ENCODE data around the gene XAB2. TPM values are rescaled to one million over a fixed set of nuclear protein-coding genes. Genes with fewer than 3 reads are reported as not detected.

XAB2 gene
- total RNA-seq, 4 donors from 2014 or later = 27.8 to 123 (median 57.3) TPM

DNA sequence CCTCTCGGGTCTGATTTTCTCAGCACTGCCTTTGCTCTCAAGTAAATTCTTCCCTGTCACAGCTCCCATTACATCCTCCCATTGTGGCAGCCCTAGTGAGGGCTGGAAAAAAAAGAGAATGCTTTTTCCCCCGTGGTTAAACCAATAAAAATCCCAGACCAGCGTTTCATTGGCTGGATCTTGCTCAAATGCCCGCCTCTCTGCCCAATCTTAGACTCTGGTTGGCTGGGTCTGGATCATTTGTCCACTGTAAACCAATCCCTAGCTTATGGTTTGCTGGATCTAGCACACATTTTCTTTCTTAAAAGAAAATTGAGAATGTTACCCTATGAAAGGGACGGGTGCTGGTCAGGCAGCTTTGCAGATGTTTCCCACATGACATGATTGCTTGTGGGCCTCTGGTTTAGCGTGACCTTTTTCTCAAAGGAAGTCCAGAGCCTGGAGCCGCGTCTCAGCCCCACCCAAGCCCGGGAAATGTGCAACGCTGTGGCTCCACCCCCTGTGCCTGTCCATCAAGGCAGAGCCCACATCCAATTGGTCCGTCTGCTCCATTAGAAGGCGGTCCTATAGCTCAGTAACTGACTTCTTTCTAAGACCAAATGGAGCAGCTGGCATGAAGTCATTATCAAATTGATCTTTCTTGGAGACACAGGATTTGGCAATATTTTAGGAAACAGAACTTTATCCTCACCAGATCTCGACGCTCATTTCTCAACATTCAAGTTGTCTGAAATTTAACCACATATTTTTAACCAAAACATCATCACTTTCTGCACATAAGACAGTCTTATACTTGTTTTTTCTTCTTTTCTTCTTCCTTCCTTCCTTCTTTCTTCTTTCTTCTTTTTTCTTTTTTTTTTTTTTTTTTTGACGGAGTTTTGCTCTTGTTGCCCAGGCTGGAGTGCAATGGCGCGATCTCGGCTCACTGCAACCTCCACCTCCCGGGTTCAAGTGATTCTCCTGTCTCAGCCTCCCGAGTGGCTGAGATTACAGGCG is 45.0 kb upstream of the XAB2 start:
- Histone ChIP-seq H3K27me3 (peaks cover 46% of the 10 kb centered on the region), H3K4me1 (peaks cover 0 to 3% (median 0%) of the 10 kb centered on the region in 4 donors), H3K9me3 (no peaks in the 10 kb centered on the region), H3K27ac (no peak overlapping the region), H3K4me3 (no peak overlapping the region), H3K36me3 (no peaks in the 10 kb centered on the region)
- 51 to 56% methylated on average over 5 to 21 of the region's 21 CpGs for WGBS, 2 donors (ENCODE audit: low coverage in 1 of 2)
- intact Hi-C loops (cut with DNase I; ENCODE audit: low total_unique reads) (no loop called here), in situ Hi-C loops (cut with MboI; ENCODE audit: low pct_ligation_motif_present in 1 of 4, low pct_unique_long_range_greater_than_20kb in 1 of 4, low sequenced_read_pairs in 3 of 4) (loop anchor here in 2 of 4 donors (25.0 kb wide), 2 partner anchors 138 to 312 kb away; no protein-coding TSS in a partner anchor)
- DNase-seq = peak; percentile 77
- TF ChIP-seq CTCF (IDR thresholded peaks at IDR 0.05) (no peak), POLR2AphosphoS5 (IDR thresholded peaks at IDR 0.05) (no peak), EP300 (IDR thresholded peaks at IDR 0.05; ENCODE audit: low read depth) (no peak), POLR2A (IDR thresholded peaks at IDR 0.05) (no peak)

DNA sequence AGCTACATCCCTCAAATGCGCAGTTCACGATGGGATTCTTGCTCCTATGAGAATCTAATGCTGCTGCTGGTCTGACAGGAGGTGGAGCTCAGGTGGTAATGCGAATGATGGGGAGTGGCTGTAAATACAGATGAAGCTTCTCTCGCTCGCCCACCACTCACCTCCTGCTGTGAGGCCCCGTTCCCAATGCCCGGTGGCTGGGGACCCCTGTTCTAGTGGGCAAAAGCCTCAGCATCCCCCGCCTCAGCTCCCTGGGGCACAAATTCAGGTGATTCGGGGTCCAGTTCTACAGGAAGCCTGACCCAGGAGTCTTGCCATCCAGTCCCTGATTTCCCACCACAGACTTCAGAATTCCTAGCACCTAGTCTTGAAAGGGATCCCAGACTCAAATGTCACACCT is 43.2 kb upstream of the XAB2 start:
- Histone ChIP-seq H3K27ac (no peak overlapping the region), H3K27me3 (peaks cover 43% of the 10 kb centered on the region), H3K4me3 (no peak overlapping the region), H3K9me3 (no peaks in the 10 kb centered on the region), H3K4me1 (peaks cover 0 to 3% (median 0%) of the 10 kb centered on the region in 4 donors), H3K36me3 (no peaks in the 10 kb centered on the region)
- 56% methylated on average over 9 of the region's 9 CpGs; no CpG with 5 or more reads in 1 of the 2 donors for WGBS, 2 donors (ENCODE audit: low coverage in 1 of 2)
- in situ Hi-C loops (cut with MboI; ENCODE audit: low pct_ligation_motif_present in 1 of 4, low pct_unique_long_range_greater_than_20kb in 1 of 4, low sequenced_read_pairs in 3 of 4) (loop anchor here in 2 of 4 donors (25.0 kb wide), 2 partner anchors 140 to 310 kb away; no protein-coding TSS in a partner anchor), intact Hi-C loops (cut with DNase I; ENCODE audit: low total_unique reads) (no loop called here)
- no peak for TF ChIP-seq POLR2A (IDR thresholded peaks at IDR 0.05)
- TF ChIP-seq POLR2AphosphoS5 (IDR thresholded peaks at IDR 0.05) = no peak
- TF ChIP-seq CTCF (IDR thresholded peaks at IDR 0.05) = no peak
- no peak for TF ChIP-seq EP300 (IDR thresholded peaks at IDR 0.05; ENCODE audit: low read depth)
- no peak for DNase-seq

GRCh38 chr19:7670790-7671189 is 41.4 kb upstream of the XAB2 start:
- in situ Hi-C loops (cut with MboI; ENCODE audit: low pct_ligation_motif_present in 1 of 4, low pct_unique_long_range_greater_than_20kb in 1 of 4, low sequenced_read_pairs in 3 of 4) = loop anchor here in 2 of 4 donors (25.0 kb wide), 2 partner anchors 142 to 308 kb away; no protein-coding TSS in a partner anchor
- DNase-seq = no peak
- Histone ChIP-seq H3K4me1 (peaks cover 0 to 3% (median 0%) of the 10 kb centered on the region in 4 donors), H3K27ac (no peak overlapping the region), H3K9me3 (no peaks in the 10 kb centered on the region), H3K4me3 (no peak overlapping the region), H3K36me3 (no peaks in the 10 kb centered on the region), H3K27me3 (peaks cover 30% of the 10 kb centered on the region)
- WGBS, 2 donors (ENCODE audit: low coverage in 1 of 2) = 32% methylated on average over 9 of the region's 9 CpGs; no CpG with 5 or more reads in 1 of the 2 donors
- TF ChIP-seq CTCF (IDR thresholded peaks at IDR 0.05) (no peak), EP300 (IDR thresholded peaks at IDR 0.05; ENCODE audit: low read depth) (no peak), POLR2A (IDR thresholded peaks at IDR 0.05) (no peak), POLR2AphosphoS5 (IDR thresholded peaks at IDR 0.05) (no peak)
- intact Hi-C loops (cut with DNase I; ENCODE audit: low total_unique reads) = no loop called here

DNA sequence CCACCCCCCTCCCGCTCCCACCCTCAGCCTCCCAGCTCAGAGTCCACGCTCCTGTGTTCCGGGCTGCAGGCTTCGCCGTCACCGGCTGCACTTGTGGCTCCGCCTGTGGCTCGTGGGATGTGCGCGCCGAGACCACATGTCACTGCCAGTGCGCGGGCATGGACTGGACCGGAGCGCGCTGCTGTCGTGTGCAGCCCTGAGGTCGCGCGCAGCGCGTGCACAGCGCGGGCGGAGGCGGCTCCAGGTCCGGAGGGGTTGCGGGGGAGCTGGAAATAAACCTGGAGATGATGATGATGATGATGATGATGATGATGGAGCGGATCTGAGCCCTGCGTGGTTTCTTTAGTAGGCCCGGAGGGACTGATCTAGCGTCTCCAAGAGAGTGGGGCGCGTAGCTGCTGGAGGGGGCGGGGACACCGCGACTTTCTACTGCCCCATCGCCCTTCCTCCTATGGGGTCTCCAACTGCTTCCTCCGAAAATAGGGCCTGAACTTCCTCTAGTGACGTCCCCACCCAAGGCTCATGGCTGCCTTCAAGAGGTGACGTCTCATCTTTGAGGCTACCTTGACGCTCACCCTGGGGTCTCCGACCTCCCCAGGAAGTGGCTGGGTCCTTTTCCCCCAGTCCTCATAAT is 40.9 kb upstream of the XAB2 start:
- in situ Hi-C loops (cut with MboI; ENCODE audit: low pct_ligation_motif_present in 1 of 4, low pct_unique_long_range_greater_than_20kb in 1 of 4, low sequenced_read_pairs in 3 of 4) (loop anchor here in 2 of 4 donors (25.0 kb wide), 2 partner anchors 142 to 308 kb away; no protein-coding TSS in a partner anchor), intact Hi-C loops (cut with DNase I; ENCODE audit: low total_unique reads) (no loop called here)
- no peak for DNase-seq
- Histone ChIP-seq H3K4me3 (no peak overlapping the region), H3K4me1 (peaks cover 0 to 3% (median 0%) of the 10 kb centered on the region in 4 donors), H3K27me3 (peaks cover 24% of the 10 kb centered on the region), H3K27ac (no peak overlapping the region), H3K9me3 (no peaks in the 10 kb centered on the region), H3K36me3 (no peaks in the 10 kb centered on the region)
- WGBS, 2 donors (ENCODE audit: low coverage in 1 of 2) = 4% methylated on average over 41 of the region's 43 CpGs; no CpG with 5 or more reads in 1 of the 2 donors
- TF ChIP-seq CTCF (IDR thresholded peaks at IDR 0.05) = no peak
- TF ChIP-seq EP300 (IDR thresholded peaks at IDR 0.05; ENCODE audit: low read depth) = no peak
- TF ChIP-seq POLR2AphosphoS5 (IDR thresholded peaks at IDR 0.05) = no peak
- TF ChIP-seq POLR2A (IDR thresholded peaks at IDR 0.05) = no peak

All from transverse colon (tissue), 4 donors.